Measurements from ENCODE around the gene ZNF580. TPM values are rescaled to one million over a fixed set of nuclear protein-coding genes. Genes with fewer than 3 reads are reported as not detected.

ZNF580 gene
- total and polyA plus RNA-seq, 9 of the 15 experiments (the other 6 are each of a cell fraction or from before 2014, with no cell fraction given): 2.3 to 47.4 (median 6.0) TPM

DNA sequence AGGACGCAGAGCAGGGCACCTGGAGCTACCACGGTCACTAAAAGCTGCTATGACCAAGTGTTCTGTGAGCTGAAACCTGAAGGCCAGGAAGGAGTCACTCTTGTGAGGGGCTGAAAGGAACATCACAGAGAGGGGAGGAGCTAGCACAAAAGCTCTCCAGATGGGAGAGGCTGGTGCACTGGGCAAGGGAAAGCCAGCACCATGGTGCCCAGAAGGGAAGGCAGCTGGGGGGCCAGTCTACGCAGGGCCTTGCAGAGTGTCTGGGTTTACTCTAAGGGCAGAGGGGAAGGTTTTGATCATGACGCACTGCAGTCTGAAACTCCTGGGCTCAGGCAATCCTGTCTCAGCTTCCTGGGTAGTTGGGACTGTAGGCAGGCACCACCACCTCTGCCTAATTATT, 4.1 kb upstream of the ZNF580 start:
- no peak for TF ChIP-seq BHLHE40 (IDR thresholded peaks at IDR 0.05; ENCODE audit: low read length)
- TF ChIP-seq THAP7 (CRISPR knock-in tag; IDR thresholded peaks at IDR 0.05): no peak
- no peak for TF ChIP-seq CHD1 (IDR thresholded peaks at IDR 0.05; ENCODE audit: low read length)
- no peak for TF ChIP-seq RFX1 (IDR thresholded peaks at IDR 0.05)
- TF ChIP-seq ZNF79 (CRISPR knock-in tag; IDR thresholded peaks at IDR 0.05; ENCODE audit: low read depth): no peak
- TF ChIP-seq PHF8 (IDR thresholded peaks at IDR 0.05; ENCODE audit: borderline replicate concordance, low read length): no peak
- TF ChIP-seq CCAR2 (IDR thresholded peaks at IDR 0.05; ENCODE audit: low read depth, low read length): no peak
- TF ChIP-seq NFXL1 (CRISPR knock-in tag; IDR thresholded peaks at IDR 0.05): no peak
- TF ChIP-seq, protein P1, sequence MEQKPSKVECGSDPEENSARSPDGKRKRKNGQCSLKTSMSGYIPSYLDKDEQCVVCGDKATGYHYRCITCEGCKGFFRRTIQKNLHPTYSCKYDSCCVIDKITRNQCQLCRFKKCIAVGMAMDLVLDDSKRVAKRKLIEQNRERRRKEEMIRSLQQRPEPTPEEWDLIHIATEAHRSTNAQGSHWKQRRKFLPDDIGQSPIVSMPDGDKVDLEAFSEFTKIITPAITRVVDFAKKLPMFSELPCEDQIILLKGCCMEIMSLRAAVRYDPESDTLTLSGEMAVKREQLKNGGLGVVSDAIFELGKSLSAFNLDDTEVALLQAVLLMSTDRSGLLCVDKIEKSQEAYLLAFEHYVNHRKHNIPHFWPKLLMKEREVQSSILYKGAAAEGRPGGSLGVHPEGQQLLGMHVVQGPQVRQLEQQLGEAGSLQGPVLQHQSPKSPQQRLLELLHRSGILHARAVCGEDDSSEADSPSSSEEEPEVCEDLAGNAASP (IDR thresholded peaks at IDR 0.05): no peak
- TF ChIP-seq HNRNPUL1 (IDR thresholded peaks at IDR 0.05; ENCODE audit: low read length): no peak
- no peak for TF ChIP-seq ZNF561 (CRISPR knock-in tag; conservative IDR thresholded peaks at IDR 0.05)
- TF ChIP-seq ZNF408 (CRISPR knock-in tag; IDR thresholded peaks at IDR 0.05; ENCODE audit: low read depth): no peak
- no peak for TF ChIP-seq BACH1 (tag; IDR thresholded peaks at IDR 0.05)
- H3K27me3 ChIP-seq (ENCODE audit: control insufficient read depth in 2 of 2, insufficient read depth in 2 of 2, low read length in 2 of 2): no peaks in the 10 kb centered on the region
- no peak overlapping the region for H3K27ac ChIP-seq (ENCODE audit: extremely low read depth, low read depth, low read length)
- intact Hi-C loops (cut with micrococcal nuclease): loop anchor here (10.0 kb wide), 1 partner anchor 492 kb away; the partner anchor contains the start of gene TNNT1
- H3K4me2 ChIP-seq (ENCODE audit: insufficient read depth, low read length): peak overlapping the region; percentile 98
- CTCF ChIA-PET (ENCODE audit: low intra/inter-chr PET ratio): no interaction called here
- no peaks in the 10 kb centered on the region for H3K9me1 ChIP-seq (ENCODE audit: control insufficient read depth, insufficient read depth, low read length)
- no TSS peak for BruUV-seq (replicated peaks)
- POLR2A ChIA-PET: interaction anchor here (0.5 to 2.0 kb wide), 14 partner anchors 11 to 1424 kb away, joined by 3 to 18 read pairs (median 4); partner anchors contain the start of genes CCDC106 and ZNF784
- H2AFZ ChIP-seq (ENCODE audit: low read depth, low read length): no peak overlapping the region
- DNase-seq (ENCODE audit: extremely low read depth in 1 of 4, low spot score in 3 of 4) (no peak), ATAC-seq (no peak), FAIRE-seq (no peak)
- H3K9ac ChIP-seq (ENCODE audit: insufficient read depth in 1 of 2, low read depth in 2 of 2, low read length in 2 of 2): peak overlapping the region; percentile 83 to 98; a peak in 1 of 4 replicates
- peaks cover 26 to 45% of the 10 kb centered on the region in 2 experiments for H3K4me1 ChIP-seq (replicated peaks in 1 of 2; ENCODE audit: control insufficient read depth in 2 of 2, insufficient read depth in 2 of 2, low read length in 2 of 2)
- in situ Hi-C loops (cut with MboI): loop anchor here (5.0 to 25.0 kb wide), 4 partner anchors 176 to 762 kb away; partner anchors contain the start of genes FCAR, TNNT1 and ZSCAN5A
- no peak overlapping the region for H3K4me3 ChIP-seq
- 78% methylated on average over 2 of the region's 4 CpGs for WGBS (ENCODE audit: insufficient coverage, low coverage, missing lambda C conversion rate)
- no peaks in the 10 kb centered on the region for H4K20me1 ChIP-seq (replicated peaks; ENCODE audit: control insufficient read depth, insufficient read depth, low read length)
- H3K9me3 ChIP-seq (replicated peaks; ENCODE audit: control insufficient read depth, insufficient read depth, low read depth, low read length): 0 out of 2 replicates have a peak, but pooled peaks cover 2% of the 10 kb centered on the region
- H3K79me2 ChIP-seq (ENCODE audit: control insufficient read depth, insufficient read depth, low read length): peaks cover 57% of the 10 kb centered on the region
- peaks cover 11% of the 10 kb centered on the region; the same call in 2 of the 3 replicates for H3K36me3 ChIP-seq (ENCODE audit: control insufficient read depth, insufficient read depth, low read length)
